Kidney epithelial cell (primary cell): ENCODE measurements around the gene DNPH1. TPM values are rescaled to one million over a fixed set of nuclear protein-coding genes. Genes with fewer than 3 reads are reported as not detected.

ENCODE experiments used
- DNase-seq: peaks from one replicate; pipeline ENCODE4 v3.0.0-alpha.2; 2010; ENCODE audit warnings: low read depth
- H3K27me3 ChIP-seq: 2 replicates; pipeline ENCODE4 v1.6.0; 2011; ENCODE audit warnings: low read length; ENCODE audit not compliant: control insufficient read depth, insufficient read depth
- H3K36me3 ChIP-seq: 2 replicates; pipeline ENCODE4 v1.5.1; 2011; ENCODE audit warnings: low read length; ENCODE audit not compliant: control insufficient read depth, insufficient read depth
- H3K4me3 ChIP-seq: 2 replicates; pipeline ENCODE4 v1.5.1; 2011; ENCODE audit warnings: low read depth, mild to moderate bottlenecking, control low read depth, low read length
- total RNA-seq: library from RNA; depleted of rRNA; stranded (reverse); fragments of >200 nt; gene quantifications from 2 replicates; pipeline ENCODE4 v1.2.3, GENCODE V29; 2015
- TF ChIP-seq, protein P1 (sequence below): IDR thresholded peaks from 2 replicates; pipeline ENCODE4 v1.5.1; 2011; ENCODE audit warnings: mild to moderate bottlenecking, moderate library complexity, low read length, control low read depth, inconsistent platforms; ENCODE audit not compliant: insufficient read depth, poor library complexity, severe bottlenecking

Gene DNPH1
- total RNA-seq, 1 donor from 2014 or later = 284 TPM

DNA sequence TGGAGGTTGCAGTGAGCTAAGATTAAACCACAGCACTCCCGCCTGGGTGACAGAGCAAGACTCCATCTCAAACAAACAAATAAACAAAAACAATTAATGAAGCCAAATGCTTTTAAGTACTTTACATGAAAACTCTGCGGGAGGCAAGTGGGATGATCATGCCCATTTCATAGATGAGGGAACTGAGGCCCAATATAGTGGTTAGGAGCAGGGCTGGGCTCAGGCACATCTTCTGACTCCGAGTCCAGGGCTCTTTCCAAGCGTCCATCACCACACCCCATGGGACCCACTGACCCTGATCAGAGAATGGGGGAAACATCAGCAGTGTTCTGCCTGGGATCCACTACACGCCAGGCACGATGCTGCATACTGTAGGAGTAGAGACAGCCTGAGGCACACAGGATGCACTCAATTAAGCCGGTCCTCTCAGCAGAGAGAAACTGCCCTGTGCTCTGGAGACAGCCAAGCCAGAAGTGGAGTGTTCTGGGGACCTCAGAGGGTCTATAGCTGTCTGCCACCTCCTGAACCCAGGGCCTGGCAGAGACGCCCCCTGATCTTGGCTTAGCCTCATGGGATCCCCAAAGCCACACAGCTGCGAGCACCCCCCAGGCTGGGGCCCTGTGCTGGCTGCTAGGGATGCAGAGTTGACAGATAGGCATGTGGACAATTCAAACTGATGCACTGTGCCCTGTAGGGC is 27.5 kb upstream of the DNPH1 start:
- no peak for DNase-seq
- H3K27me3 ChIP-seq = peaks cover 15% of the 10 kb centered on the region
- H3K36me3 ChIP-seq = no peaks in the 10 kb centered on the region
- TF ChIP-seq, protein P1, sequence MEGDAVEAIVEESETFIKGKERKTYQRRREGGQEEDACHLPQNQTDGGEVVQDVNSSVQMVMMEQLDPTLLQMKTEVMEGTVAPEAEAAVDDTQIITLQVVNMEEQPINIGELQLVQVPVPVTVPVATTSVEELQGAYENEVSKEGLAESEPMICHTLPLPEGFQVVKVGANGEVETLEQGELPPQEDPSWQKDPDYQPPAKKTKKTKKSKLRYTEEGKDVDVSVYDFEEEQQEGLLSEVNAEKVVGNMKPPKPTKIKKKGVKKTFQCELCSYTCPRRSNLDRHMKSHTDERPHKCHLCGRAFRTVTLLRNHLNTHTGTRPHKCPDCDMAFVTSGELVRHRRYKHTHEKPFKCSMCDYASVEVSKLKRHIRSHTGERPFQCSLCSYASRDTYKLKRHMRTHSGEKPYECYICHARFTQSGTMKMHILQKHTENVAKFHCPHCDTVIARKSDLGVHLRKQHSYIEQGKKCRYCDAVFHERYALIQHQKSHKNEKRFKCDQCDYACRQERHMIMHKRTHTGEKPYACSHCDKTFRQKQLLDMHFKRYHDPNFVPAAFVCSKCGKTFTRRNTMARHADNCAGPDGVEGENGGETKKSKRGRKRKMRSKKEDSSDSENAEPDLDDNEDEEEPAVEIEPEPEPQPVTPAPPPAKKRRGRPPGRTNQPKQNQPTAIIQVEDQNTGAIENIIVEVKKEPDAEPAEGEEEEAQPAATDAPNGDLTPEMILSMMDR = no peak
- H3K4me3 ChIP-seq = no peak overlapping the region

DNA sequence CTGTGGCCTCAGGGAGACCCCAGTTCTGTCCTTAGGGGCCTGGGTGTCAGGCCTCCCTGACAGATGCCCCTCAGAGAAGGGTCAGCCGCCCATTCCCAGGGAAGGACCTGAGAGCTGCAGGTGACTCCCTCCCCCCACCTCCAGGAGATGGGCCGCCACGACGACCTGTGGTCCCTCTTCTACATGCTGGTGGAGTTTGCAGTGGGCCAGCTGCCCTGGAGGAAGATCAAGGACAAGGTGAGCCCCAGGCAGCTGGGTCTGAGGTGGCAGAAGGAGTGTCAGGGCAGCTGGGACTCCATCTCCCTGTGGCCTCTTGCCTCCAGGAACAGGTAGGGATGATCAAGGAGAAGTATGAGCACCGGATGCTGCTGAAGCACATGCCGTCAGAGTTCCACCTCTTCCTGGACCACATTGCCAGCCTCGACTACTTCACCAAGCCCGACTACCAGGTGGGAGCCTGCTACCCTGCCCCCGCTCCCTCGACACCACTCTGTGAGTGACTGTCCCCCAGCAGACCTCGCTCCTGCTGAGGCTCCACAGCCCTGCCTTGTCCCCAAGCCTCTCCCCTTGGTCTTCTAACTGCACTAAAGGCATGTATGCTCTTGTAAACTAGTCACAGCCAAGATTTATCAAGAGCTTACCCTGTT is 26.2 kb upstream of the DNPH1 start:
- Histone ChIP-seq H3K36me3 (no peaks in the 10 kb centered on the region), H3K27me3 (peaks cover 25% of the 10 kb centered on the region), H3K4me3 (no peak overlapping the region)
- no peak for DNase-seq
- TF ChIP-seq, protein P1 = no peak

DNA sequence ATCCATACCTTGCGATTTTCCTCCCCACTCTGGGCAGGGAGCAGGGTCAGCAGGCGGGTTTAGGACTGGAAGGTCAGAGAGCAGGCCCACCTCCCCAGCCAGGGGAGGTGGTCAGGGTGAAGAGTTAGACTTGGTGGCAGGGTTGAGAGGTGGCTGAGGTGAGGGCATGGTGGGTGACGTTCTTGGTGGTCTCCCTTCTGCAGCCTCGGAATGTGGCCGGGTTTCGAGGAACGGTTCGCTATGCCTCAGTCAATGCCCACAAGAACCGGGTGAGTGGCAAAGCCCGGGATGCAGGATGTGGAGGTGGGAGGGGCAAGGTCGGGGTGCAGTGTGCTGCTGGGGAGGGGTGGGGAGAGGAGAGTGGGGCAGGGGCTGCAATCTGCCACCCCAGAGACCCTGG is 25.6 kb upstream of the DNPH1 start:
- DNase-seq = no peak
- TF ChIP-seq, protein P1 = no peak
- H3K4me3 ChIP-seq = no peak overlapping the region

DNA sequence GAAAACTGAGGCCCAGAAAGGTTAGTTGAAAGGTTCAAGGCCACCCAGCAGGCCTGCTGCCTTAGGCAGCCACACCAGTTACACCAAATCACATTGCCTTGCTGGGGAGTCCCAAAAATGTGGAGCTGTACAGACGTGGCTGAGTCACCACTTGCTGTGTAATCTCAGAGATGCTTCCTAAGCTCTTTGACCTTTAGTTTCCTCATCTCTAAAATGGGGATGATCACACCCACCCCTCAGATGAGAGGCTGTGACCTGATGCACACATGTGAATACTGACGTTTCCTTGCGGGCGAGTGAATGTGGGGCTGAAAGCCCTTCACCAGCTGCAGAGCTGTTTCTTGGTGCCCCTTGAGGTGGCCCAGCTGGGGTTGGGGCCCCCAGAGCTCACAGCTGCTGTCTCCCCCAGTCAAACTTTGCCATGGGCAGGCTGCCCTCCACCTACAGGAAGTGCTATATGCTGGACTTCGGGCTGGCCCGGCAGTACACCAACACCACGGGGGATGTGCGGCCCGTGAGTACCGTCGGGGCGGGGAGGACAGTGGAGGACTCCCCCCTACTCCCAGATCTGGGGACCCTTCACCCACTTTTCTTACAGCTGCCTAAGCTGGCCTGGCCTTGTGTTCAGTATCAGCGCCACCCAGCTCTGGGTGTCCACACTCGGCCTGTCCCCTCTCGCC is 25.0 kb upstream of the DNPH1 start:
- H3K27me3 ChIP-seq = peaks cover 27% of the 10 kb centered on the region

More for the DNA sequence above, 25.6 kb upstream of the DNPH1 start:
- Histone ChIP-seq H3K36me3 (no peaks in the 10 kb centered on the region), H3K27me3 (peaks cover 27% of the 10 kb centered on the region)

DNA sequence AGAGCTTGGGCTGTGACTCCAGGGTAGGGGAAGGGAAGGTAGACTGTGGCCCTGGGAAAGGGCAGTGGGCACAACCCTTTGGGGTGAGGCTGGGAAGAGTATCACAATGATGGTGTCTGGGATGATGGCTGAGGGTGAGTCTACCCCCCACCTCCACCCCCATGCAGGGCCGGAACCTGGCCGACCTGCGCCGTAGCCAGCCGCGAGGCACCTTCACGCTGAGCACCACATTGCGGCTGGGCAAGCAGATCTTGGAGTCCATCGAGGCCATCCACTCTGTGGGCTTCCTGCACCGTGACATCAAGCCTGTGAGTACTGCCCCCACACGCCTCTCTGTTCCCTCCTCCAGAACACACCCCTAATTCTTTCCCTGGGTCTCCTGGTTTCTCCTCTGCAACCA is 24.1 kb upstream of the DNPH1 start:
- H3K4me3 ChIP-seq = no peak overlapping the region
- TF ChIP-seq, protein P1 = no peak
- no peaks in the 10 kb centered on the region for H3K36me3 ChIP-seq
- no peak for DNase-seq
- peaks cover 22% of the 10 kb centered on the region for H3K27me3 ChIP-seq

More for the DNA sequence above, 25.0 kb upstream of the DNPH1 start:
- TF ChIP-seq, protein P1 = no peak
- no peaks in the 10 kb centered on the region for H3K36me3 ChIP-seq
- no peak for DNase-seq
- no peak overlapping the region for H3K4me3 ChIP-seq
